Naive thymus-derived CD4-positive, alpha-beta T cell (primary cell): ENCODE data around the gene LRIG3. TPM values are rescaled to one million over a fixed set of nuclear protein-coding genes. Genes with fewer than 3 reads are reported as not detected.
"Not testable (repeated sequence)": the region's sequence is repeated elsewhere in the genome, so short reads cannot be mapped to it uniquely, and the experiment has no call there.

ENCODE experiments used
- ATAC-seq: fragments of 150-1000 bp; cut with Tn5 transposase; 2 replicates; pipeline ENCODE4 v1.10.0; 2021; ENCODE audit warnings: mild to moderate bottlenecking, moderate library complexity
- CTCF ChIA-PET: fragments of 350-600 bp; sonication (Branson Sonifier 250); formaldehyde crosslinking; loops from one replicate; lab custom pipeline; 2021; ENCODE audit warnings: antibody characterized with exemption; lab: Charles Lee
- POLR2A ChIA-PET: fragments of 350-600 bp; sonication (Branson Sonifier 250); formaldehyde crosslinking; loops from one replicate; lab custom pipeline; 2021; ENCODE audit warnings: antibody characterized with exemption, inconsistent platforms; lab: Charles Lee
- DNase-seq, 9 donors: peaks; one replicate each; pipeline versions ENCODE4 v3.0.0 to v3.0.0-alpha.2; 2020 to 2022; ENCODE audit warnings: mixed read lengths in 1 of 9
- H3K27ac ChIP-seq: one replicate; pipeline ENCODE4 v1.7.0; 2013; ENCODE audit warnings: mild to moderate bottlenecking, low read depth, low read length, moderate library complexity
- H3K27me3 ChIP-seq, 2 donors: one replicate each; pipeline ENCODE4 v1.7.0; 2013; ENCODE audit warnings: low read length in 2 of 2, mild to moderate bottlenecking in 2 of 2, moderate library complexity in 2 of 2; ENCODE audit not compliant: control insufficient read depth in 2 of 2, insufficient read depth in 2 of 2
- H3K36me3 ChIP-seq, 3 experiments: 1 replicate in 2 of 3; 2 replicates in 1 of 3; pipeline ENCODE4 v1.7.0; 2013; ENCODE audit warnings: low read length in 3 of 3, mild to moderate bottlenecking in 3 of 3, moderate library complexity in 1 of 3; ENCODE audit not compliant: insufficient read depth in 3 of 3, control insufficient read depth in 2 of 3
- H3K4me1 ChIP-seq, 2 donors: one replicate each; pipeline ENCODE4 v1.7.0; 2013; ENCODE audit warnings: low read length in 2 of 2, mild to moderate bottlenecking in 2 of 2, moderate library complexity in 1 of 2; ENCODE audit not compliant: control insufficient read depth in 2 of 2, insufficient read depth in 2 of 2
- H3K4me3 ChIP-seq: 2 replicates; pipeline ENCODE4 v1.7.0; 2013; ENCODE audit warnings: mild to moderate bottlenecking, low read length
- H3K9me3 ChIP-seq, 3 experiments: 1 replicate in 2 of 3; 2 replicates in 1 of 3; pipeline ENCODE4 v1.7.0; 2013; ENCODE audit warnings: low read length in 3 of 3; ENCODE audit not compliant: control insufficient read depth in 2 of 3
- H3K27ac Mint-ChIP-seq, 9 donors: one replicate each; pipeline ENCODE4 v1.8.0; 2020 to 2022; ENCODE audit warnings: mixed read lengths in 9 of 9, mild to moderate bottlenecking in 8 of 9, moderate library complexity in 5 of 9, inconsistent platforms in 2 of 9
- H3K27me3 Mint-ChIP-seq, 5 donors: one replicate each; pipeline ENCODE4 v1.8.0; 2021 to 2022; ENCODE audit warnings: mixed read lengths in 5 of 5, mild to moderate bottlenecking in 1 of 5
- H3K36me3 Mint-ChIP-seq, 5 donors: one replicate each; pipeline ENCODE4 v1.8.0; 2020 to 2022; ENCODE audit warnings: mixed read lengths in 5 of 5, mild to moderate bottlenecking in 3 of 5, inconsistent platforms in 1 of 5
- H3K4me1 Mint-ChIP-seq, 7 donors: one replicate each; pipeline ENCODE4 v1.8.0; 2020 to 2022; ENCODE audit warnings: mixed read lengths in 7 of 7, mild to moderate bottlenecking in 3 of 7, inconsistent platforms in 1 of 7
- H3K4me3 Mint-ChIP-seq, 10 donors: one replicate each; pipeline ENCODE4 v1.8.0; 2020 to 2022; ENCODE audit warnings: mild to moderate bottlenecking in 10 of 10, mixed read lengths in 10 of 10, moderate library complexity in 6 of 10, inconsistent platforms in 2 of 10
- H3K9me3 Mint-ChIP-seq, 11 donors: one replicate each; pipeline ENCODE4 v1.8.0; 2020 to 2022; ENCODE audit warnings: mixed read lengths in 11 of 11, mild to moderate bottlenecking in 4 of 11, inconsistent platforms in 1 of 11, moderate library complexity in 1 of 11
- intact Hi-C, 2 donors: fragments of 100-400 bp; cut with micrococcal nuclease; formaldehyde crosslinking; loops; one replicate each; pipeline ENCODE4 v1.15.1; 2023
- polyA plus RNA-seq, 2 donors: library from polyadenylated mRNA; unstranded; fragments of 300-500 nt; fragmentation: Illumina TruSeq; gene quantifications; one replicate each; pipeline ENCODE4 v1.2.3, GENCODE V29; 2021
- total RNA-seq, 6 experiments: library from RNA in 5 of 6; stranded (reverse) in 5 of 6; gene quantifications; 1 replicate in 5 of 6; 2 replicates in 1 of 6; pipeline ENCODE4 v1.2.3 and lab custom pipeline; 2021 to 2026

Gene LRIG3
- total and polyA plus RNA-seq, 7 experiments from 2014 or later, result 0.24 TPM; not detected in 6

- H3K27me3 ChIP-seq, H3K9me3 ChIP-seq, H3K4me1 Mint-ChIP-seq, H3K36me3 Mint-ChIP-seq, ATAC-seq, H3K27ac ChIP-seq, POLR2A ChIA-PET, H3K27me3 Mint-ChIP-seq, H3K36me3 ChIP-seq, H3K4me1 ChIP-seq, H3K4me3 Mint-ChIP-seq, CTCF ChIA-PET, intact Hi-C loops, DNase-seq, H3K27ac Mint-ChIP-seq, H3K4me3 ChIP-seq: not testable (repeated sequence)
- peaks cover 0 to 16% (median 7%) of the 10 kb centered on the region in 11 donors for H3K9me3 Mint-ChIP-seq
Observed at GRCh38 chr12:58855630-58856029, 64.7 kb downstream of the LRIG3 start.

- no peaks in the 10 kb centered on the region for H3K27me3 ChIP-seq
- Mint-ChIP-seq H3K27me3 (no peaks in the 10 kb centered on the region), H3K27ac (no peak overlapping the region), H3K36me3 (no peaks in the 10 kb centered on the region), H3K4me3 (no peak overlapping the region), H3K4me1 (no peaks in the 10 kb centered on the region), H3K9me3 (peaks cover 0 to 15% (median 4%) of the 10 kb centered on the region in 11 donors)
- intact Hi-C loops, result no loop called here
- H3K27ac ChIP-seq, result no peak overlapping the region
- POLR2A ChIA-PET, result no interaction called here
- no peaks in the 10 kb centered on the region for H3K36me3 ChIP-seq
- no peaks in the 10 kb centered on the region for H3K4me1 ChIP-seq
- CTCF ChIA-PET, result no interaction called here
- no peak overlapping the region for H3K4me3 ChIP-seq
- H3K9me3 ChIP-seq, result no peaks in the 10 kb centered on the region
- DNase-seq (no peak), ATAC-seq (no peak)
Observed at GRCh38 chr12:58850826-58851225, 69.5 kb downstream of the LRIG3 start.

GRCh38 chr12:58847901-58848600 is 72.3 kb downstream of the LRIG3 start:
- Mint-ChIP-seq H3K36me3 (no peaks in the 10 kb centered on the region), H3K27me3 (no peaks in the 10 kb centered on the region), H3K4me1 (no peaks in the 10 kb centered on the region), H3K9me3 (peaks cover 0 to 8% (median 3%) of the 10 kb centered on the region in 11 donors), H3K4me3 (no peak overlapping the region), H3K27ac (no peak overlapping the region)
- ChIA-PET POLR2A (no interaction called here), CTCF (no interaction called here)
- no peak for ATAC-seq
- no peak for DNase-seq
- no peaks in the 10 kb centered on the region for H3K4me1 ChIP-seq
- H3K4me3 ChIP-seq, result no peak overlapping the region
- no peaks in the 10 kb centered on the region for H3K9me3 ChIP-seq
- no peaks in the 10 kb centered on the region for H3K36me3 ChIP-seq
- intact Hi-C loops, result no loop called here
- H3K27me3 ChIP-seq, result no peaks in the 10 kb centered on the region
- no peak overlapping the region for H3K27ac ChIP-seq

- POLR2A ChIA-PET, result no interaction called here
Observed at GRCh38 chr12:58844161-58844560, 76.1 kb downstream of the LRIG3 start.

GRCh38 chr12:58841058-58841798 is 79.1 kb downstream of the LRIG3 start:
- intact Hi-C loops, result no loop called here
- DNase-seq (no peak), ATAC-seq (no peak)
- Mint-ChIP-seq H3K27me3 (no peaks in the 10 kb centered on the region), H3K36me3 (peaks cover 0 to 3% (median 0%) of the 10 kb centered on the region in 5 donors), H3K4me3 (no peak overlapping the region), H3K9me3 (peaks cover 6 to 24% (median 12%) of the 10 kb centered on the region in 11 donors), H3K4me1 (no peaks in the 10 kb centered on the region), H3K27ac (no peak overlapping the region)
- CTCF ChIA-PET, result no interaction called here
- POLR2A ChIA-PET, result no interaction called here
- H3K27ac ChIP-seq, result no peak overlapping the region
- H3K36me3 ChIP-seq, result no peaks in the 10 kb centered on the region
- H3K4me1 ChIP-seq, result no peaks in the 10 kb centered on the region
- no peaks in the 10 kb centered on the region for H3K27me3 ChIP-seq
- no peak overlapping the region for H3K4me3 ChIP-seq
- peaks cover 0 to 5% (median 0%) of the 10 kb centered on the region in 3 experiments for H3K9me3 ChIP-seq

More at GRCh38 chr12:58844161-58844560, 76.1 kb downstream of the LRIG3 start:
- Histone ChIP-seq H3K27ac (no peak overlapping the region), H3K9me3 (peaks cover 0 to 5% (median 0%) of the 10 kb centered on the region in 3 experiments), H3K27me3 (no peaks in the 10 kb centered on the region), H3K4me1 (no peaks in the 10 kb centered on the region), H3K4me3 (no peak overlapping the region), H3K36me3 (no peaks in the 10 kb centered on the region)
- H3K27ac Mint-ChIP-seq, result no peak overlapping the region
- peaks cover 0 to 7% (median 3%) of the 10 kb centered on the region in 11 donors for H3K9me3 Mint-ChIP-seq
- no peak overlapping the region for H3K4me3 Mint-ChIP-seq
- CTCF ChIA-PET, result no interaction called here
- no peak for ATAC-seq
- DNase-seq, result no peak
- H3K4me1 Mint-ChIP-seq, result no peaks in the 10 kb centered on the region
- peaks cover 0 to 3% (median 0%) of the 10 kb centered on the region in 5 donors for H3K36me3 Mint-ChIP-seq
- intact Hi-C loops, result no loop called here
- H3K27me3 Mint-ChIP-seq, result no peaks in the 10 kb centered on the region

GRCh38 chr12:58833853-58834252 is 86.5 kb downstream of the LRIG3 start:
- peaks cover 2 to 26% (median 17%) of the 10 kb centered on the region in 11 donors for H3K9me3 Mint-ChIP-seq
- intact Hi-C loops, result no loop called here
- DNase-seq, result no peak
- H3K27me3 ChIP-seq, result no peaks in the 10 kb centered on the region
- no peaks in the 10 kb centered on the region for H3K36me3 Mint-ChIP-seq
- H3K27ac ChIP-seq, result no peak overlapping the region
- no peak overlapping the region for H3K4me3 Mint-ChIP-seq
- H3K4me1 Mint-ChIP-seq, result no peaks in the 10 kb centered on the region
- no peaks in the 10 kb centered on the region for H3K4me1 ChIP-seq
- no peaks in the 10 kb centered on the region for H3K36me3 ChIP-seq
- no peaks in the 10 kb centered on the region for H3K9me3 ChIP-seq
- no peak overlapping the region for H3K4me3 ChIP-seq
- ATAC-seq, result no peak
- ChIA-PET POLR2A (no interaction called here), CTCF (no interaction called here)
- H3K27ac Mint-ChIP-seq, result no peak overlapping the region
- H3K27me3 Mint-ChIP-seq, result no peaks in the 10 kb centered on the region
